ENCODE results near the gene BCL7A. TPM values are rescaled to one million over a fixed set of nuclear protein-coding genes. Genes with fewer than 3 reads are reported as not detected.

Gene BCL7A
- total RNA-seq, 1 experiment from 2014 or later, result 14.5 TPM

- ChIA-PET POLR2A (no interaction called here), CTCF (interaction anchor here (0.7 kb wide), 1 partner anchor 15 kb away, joined by 3 read pairs; no protein-coding TSS in a partner anchor)
- no peaks in the 10 kb centered on the region for H3K27me3 ChIP-seq (ENCODE audit: control insufficient read depth, insufficient read depth, low read length)
- H3K27ac ChIP-seq (ENCODE audit: low read length), result no peak overlapping the region
- in situ Hi-C loops (cut with HindIII; ENCODE audit: low pct_unique_long_range_greater_than_20kb, low sequenced_read_pairs), result no loop called here
- H3K4me3 ChIP-seq (ENCODE audit: low read depth in 2 of 2, low read length in 2 of 2), result no peak overlapping the region
- no peaks in the 10 kb centered on the region for H3K9me3 ChIP-seq (ENCODE audit: control insufficient read depth, insufficient read depth, low read depth, low read length)
- H3K4me1 ChIP-seq (ENCODE audit: control insufficient read depth, insufficient read depth, low read length), result no peaks in the 10 kb centered on the region
- BruUV-seq (replicated peaks), result no TSS peak
- no peak for DNase-seq (ENCODE audit: low read depth, low spot score)
- no peaks in the 10 kb centered on the region for H3K36me3 ChIP-seq (ENCODE audit: control insufficient read depth, insufficient read depth, low read length)
- no peak for TF ChIP-seq POLR2AphosphoS5 (IDR thresholded peaks at IDR 0.05; ENCODE audit: low read depth, low read length)
- TF ChIP-seq SIN3A (IDR thresholded peaks at IDR 0.05; ENCODE audit: borderline replicate concordance, insufficient read depth, low read depth, low read length), result no peak
- no peak for TF ChIP-seq TCF7L2 (IDR thresholded peaks at IDR 0.05; ENCODE audit: low read depth, low read length)
- TF ChIP-seq REST (IDR thresholded peaks at IDR 0.05; ENCODE audit: insufficient read depth in 1 of 2, low read depth in 2 of 2, low read length in 1 of 2), result no peak
- no peak for TF ChIP-seq CTCF (IDR thresholded peaks at IDR 0.05)
- no peak for ATAC-seq
- intact Hi-C loops (cut with micrococcal nuclease; ENCODE audit: unreplicated experiment), result no loop called here
Observed at GRCh38 chr12:122043476-122043875, 21.8 kb downstream of the BCL7A start.

GRCh38 chr12:122045262-122045661 lies 23.6 kb downstream of the BCL7A start:
- Histone ChIP-seq H3K27me3 (ENCODE audit: control insufficient read depth, insufficient read depth, low read length) (no peaks in the 10 kb centered on the region), H3K27ac (ENCODE audit: low read length) (no peak overlapping the region), H3K4me1 (ENCODE audit: control insufficient read depth, insufficient read depth, low read length) (no peaks in the 10 kb centered on the region), H3K9me3 (ENCODE audit: control insufficient read depth, insufficient read depth, low read depth, low read length) (no peaks in the 10 kb centered on the region), H3K36me3 (ENCODE audit: control insufficient read depth, insufficient read depth, low read length) (no peaks in the 10 kb centered on the region), H3K4me3 (ENCODE audit: low read depth in 2 of 2, low read length in 2 of 2) (no peak overlapping the region)
- BruUV-seq (replicated peaks), result no TSS peak
- in situ Hi-C loops (cut with HindIII; ENCODE audit: low pct_unique_long_range_greater_than_20kb, low sequenced_read_pairs), result no loop called here
- ChIA-PET CTCF (interaction anchor here (0.6 kb wide), 1 partner anchor 69 kb away, joined by 17 read pairs; no protein-coding TSS in a partner anchor), POLR2A (no interaction called here)
- DNase-seq (ENCODE audit: low read depth, low spot score) (no peak), ATAC-seq (no peak)
- TF ChIP-seq SIN3A (IDR thresholded peaks at IDR 0.05; ENCODE audit: borderline replicate concordance, insufficient read depth, low read depth, low read length) (no peak), POLR2AphosphoS5 (IDR thresholded peaks at IDR 0.05; ENCODE audit: low read depth, low read length) (no peak), TCF7L2 (IDR thresholded peaks at IDR 0.05; ENCODE audit: low read depth, low read length) (no peak), REST (IDR thresholded peaks at IDR 0.05; ENCODE audit: insufficient read depth in 1 of 2, low read depth in 2 of 2, low read length in 1 of 2) (no peak), CTCF (IDR thresholded peaks at IDR 0.05) (no peak)
- intact Hi-C loops (cut with micrococcal nuclease; ENCODE audit: unreplicated experiment), result no loop called here

Measured in Panc1 (cell line).